HFFc6 (cell line): Measurements from ENCODE around the gene MLKL. TPM values are rescaled to one million over a fixed set of nuclear protein-coding genes. Genes with fewer than 3 reads are reported as not detected.

Source experiments
- total RNA-seq, 6 experiments: library from RNA; stranded (reverse); fragmentation: NEBNext Ultra II Directional; extraction: Animal tissue kit (Norgen Biotek cat#: 25700); gene quantifications; 2 replicates in 1 of 6; 3 replicates in 5 of 6; pipeline ENCODE4 v1.2.3, GENCODE V29; 2021

The MLKL gene
- total RNA-seq, 6 experiments from 2014 or later = 10.2 to 14.8 (median 11.4) TPM

Other genes starting within 250 kb of the MLKL start
- gene GLG1, start 93.7 kb downstream of the MLKL start, total RNA-seq = 100 to 1,000 TPM; 149 to 167 (median 161) TPM
- 10 to 100 TPM; 27.2 to 44.4 (median 42.9) TPM for gene RFWD3, start 34.0 kb downstream of the MLKL start, total RNA-seq
- gene FA2H, start 74.0 kb upstream of the MLKL start, total RNA-seq = not detected